Immature natural killer cell (primary cell): ENCODE data around the gene SLC25A26. TPM values are rescaled to one million over a fixed set of nuclear protein-coding genes. Genes with fewer than 3 reads are reported as not detected.
A peak's percentile ranks its signal among the peaks of the same experiment; 100 is the strongest.

Experiments used
- DNase-seq, 3 donors: peaks; one replicate each; pipeline ENCODE4 v3.0.0; 2022; ENCODE audit warnings: mixed read lengths in 1 of 3
- H3K27ac Mint-ChIP-seq, 6 donors: one replicate each; pipeline ENCODE4 v1.8.0; 2020; ENCODE audit warnings: mixed read lengths in 6 of 6, mild to moderate bottlenecking in 5 of 6, inconsistent platforms in 4 of 6, moderate library complexity in 3 of 6
- H3K27me3 Mint-ChIP-seq, 3 donors: one replicate each; pipeline ENCODE4 v1.8.0; 2020 to 2021; ENCODE audit warnings: low read depth in 3 of 3, mild to moderate bottlenecking in 3 of 3, mixed read lengths in 3 of 3, moderate library complexity in 3 of 3, inconsistent platforms in 1 of 3
- H3K36me3 Mint-ChIP-seq, 3 donors: one replicate each; pipeline ENCODE4 v1.8.0; 2020; ENCODE audit warnings: mixed read lengths in 3 of 3, inconsistent platforms in 2 of 3, mild to moderate bottlenecking in 2 of 3
- H3K4me1 Mint-ChIP-seq, 2 donors: one replicate each; pipeline ENCODE4 v1.8.0; 2020; ENCODE audit warnings: inconsistent platforms in 2 of 2, mild to moderate bottlenecking in 2 of 2, mixed read lengths in 2 of 2, moderate library complexity in 1 of 2
- H3K4me3 Mint-ChIP-seq, 5 donors: one replicate each; pipeline ENCODE4 v1.8.0; 2020; ENCODE audit warnings: mild to moderate bottlenecking in 5 of 5, mixed read lengths in 5 of 5, inconsistent platforms in 3 of 5, moderate library complexity in 3 of 5
- H3K9me3 Mint-ChIP-seq, 6 donors: one replicate each; pipeline ENCODE4 v1.8.0; 2020; ENCODE audit warnings: mild to moderate bottlenecking in 6 of 6, mixed read lengths in 6 of 6, inconsistent platforms in 4 of 6, moderate library complexity in 3 of 6
- polyA plus RNA-seq, 3 donors: library from polyadenylated mRNA; unstranded; fragments of 300-500 nt; fragmentation: Illumina TruSeq; gene quantifications; one replicate each; pipeline ENCODE4 v1.2.3, GENCODE V29; 2021

The SLC25A26 gene
- polyA plus RNA-seq, 3 donors from 2014 or later = 27.1 to 52.3 (median 43.3) TPM

- peak in 2 of 3 donors; percentile 24 to 46 for DNase-seq
- peaks cover 37 to 53% (median 50%) of the 10 kb centered on the region in 3 donors for H3K36me3 Mint-ChIP-seq
Measured at GRCh38 chr3:66378256-66378655, 157.5 kb downstream of the SLC25A26 start.

GRCh38 chr3:66379565-66379964, 158.8 kb downstream of the SLC25A26 start:
- H3K27me3 Mint-ChIP-seq = peaks cover 0 to 2% (median 1%) of the 10 kb centered on the region in 3 donors
- no peak overlapping the region for H3K4me3 Mint-ChIP-seq
- H3K4me1 Mint-ChIP-seq = peaks cover 6 to 7% of the 10 kb centered on the region in 2 donors
- peaks cover 50 to 66% (median 59%) of the 10 kb centered on the region in 3 donors for H3K36me3 Mint-ChIP-seq
- no peak for DNase-seq
- H3K9me3 Mint-ChIP-seq = no peaks in the 10 kb centered on the region
- H3K27ac Mint-ChIP-seq = peak overlapping the region in 2 of 6 donors; percentile 30 to 47

More at GRCh38 chr3:66378256-66378655, 157.5 kb downstream of the SLC25A26 start:
- H3K9me3 Mint-ChIP-seq = no peaks in the 10 kb centered on the region
- peaks cover 0 to 2% (median 1%) of the 10 kb centered on the region in 3 donors for H3K27me3 Mint-ChIP-seq
- no peak overlapping the region for H3K4me3 Mint-ChIP-seq
- H3K4me1 Mint-ChIP-seq = peaks cover 7 to 8% of the 10 kb centered on the region in 2 donors
- H3K27ac Mint-ChIP-seq = peak overlapping the region in 5 of 6 donors; percentile 29 to 83 (median 60)

GRCh38 chr3:66380200-66380932, 159.6 kb downstream of the SLC25A26 start:
- DNase-seq = no peak
- peaks cover 57 to 74% (median 64%) of the 10 kb centered on the region in 3 donors for H3K36me3 Mint-ChIP-seq
- peaks cover 0 to 2% (median 0%) of the 10 kb centered on the region in 3 donors for H3K27me3 Mint-ChIP-seq
- H3K27ac Mint-ChIP-seq = peak overlapping the region in 1 of 6 donors; percentile 5
- H3K4me1 Mint-ChIP-seq = peaks cover 7 to 9% of the 10 kb centered on the region in 2 donors
- H3K4me3 Mint-ChIP-seq = no peak overlapping the region
- H3K9me3 Mint-ChIP-seq = no peaks in the 10 kb centered on the region

GRCh38 chr3:66381626-66382025, 160.8 kb downstream of the SLC25A26 start:
- peaks cover 63 to 73% (median 65%) of the 10 kb centered on the region in 3 donors for H3K36me3 Mint-ChIP-seq

GRCh38 chr3:66382142-66382541, 161.3 kb downstream of the SLC25A26 start:
- no peak for DNase-seq
- peaks cover 64 to 69% (median 67%) of the 10 kb centered on the region in 3 donors for H3K36me3 Mint-ChIP-seq
- H3K9me3 Mint-ChIP-seq = no peaks in the 10 kb centered on the region
- H3K4me3 Mint-ChIP-seq = no peak overlapping the region
- H3K27ac Mint-ChIP-seq = peak overlapping the region in 1 of 6 donors; percentile 27
- H3K27me3 Mint-ChIP-seq = peaks cover 0 to 2% (median under 1%) of the 10 kb centered on the region in 3 donors
- H3K4me1 Mint-ChIP-seq = peaks cover 21 to 22% of the 10 kb centered on the region in 2 donors

More at GRCh38 chr3:66381626-66382025, 160.8 kb downstream of the SLC25A26 start:
- DNase-seq = no peak
- Mint-ChIP-seq H3K4me1 (peaks cover 16 to 17% of the 10 kb centered on the region in 2 donors), H3K27ac (no peak overlapping the region), H3K4me3 (no peak overlapping the region), H3K9me3 (no peaks in the 10 kb centered on the region), H3K27me3 (peaks cover 0 to 2% (median 0%) of the 10 kb centered on the region in 3 donors)

GRCh38 chr3:66383023-66383422, 162.2 kb downstream of the SLC25A26 start:
- no peak for DNase-seq
- Mint-ChIP-seq H3K36me3 (peaks cover 61 to 64% (median 63%) of the 10 kb centered on the region in 3 donors), H3K9me3 (no peaks in the 10 kb centered on the region), H3K4me3 (no peak overlapping the region), H3K4me1 (peaks cover 21 to 23% of the 10 kb centered on the region in 2 donors), H3K27ac (no peak overlapping the region), H3K27me3 (peaks cover 0 to 5% (median 2%) of the 10 kb centered on the region in 3 donors)

- Mint-ChIP-seq H3K9me3 (no peaks in the 10 kb centered on the region), H3K4me1 (peaks cover 20 to 23% of the 10 kb centered on the region in 2 donors), H3K36me3 (peaks cover 61 to 68% (median 62%) of the 10 kb centered on the region in 3 donors), H3K27me3 (peaks cover 2 to 5% (median 2%) of the 10 kb centered on the region in 3 donors), H3K4me3 (no peak overlapping the region), H3K27ac (peak overlapping the region in 3 of 6 donors; percentile 22 to 77 (median 25))
- no peak for DNase-seq
Measured at GRCh38 chr3:66383998-66384745, 163.4 kb downstream of the SLC25A26 start.

GRCh38 chr3:66385066-66385465, 164.3 kb downstream of the SLC25A26 start:
- Mint-ChIP-seq H3K9me3 (peaks cover 0 to 1% (median 0%) of the 10 kb centered on the region in 6 donors), H3K27ac (no peak overlapping the region), H3K27me3 (peaks cover 2 to 5% (median 2%) of the 10 kb centered on the region in 3 donors), H3K4me3 (no peak overlapping the region), H3K4me1 (peaks cover 20 to 23% of the 10 kb centered on the region in 2 donors), H3K36me3 (peaks cover 52 to 59% (median 53%) of the 10 kb centered on the region in 3 donors)
- no peak for DNase-seq

GRCh38 chr3:66386011-66386924, 165.5 kb downstream of the SLC25A26 start:
- Mint-ChIP-seq H3K4me3 (peak overlapping the region in 3 of 5 donors; percentile 15 to 33 (median 25)), H3K4me1 (peaks cover 20 to 23% of the 10 kb centered on the region in 2 donors), H3K9me3 (peaks cover 0 to 1% (median 0%) of the 10 kb centered on the region in 6 donors), H3K27me3 (peaks cover 2 to 5% (median 2%) of the 10 kb centered on the region in 3 donors), H3K27ac (peak overlapping the region in 4 of 6 donors; percentile 0 to 78 (median 66)), H3K36me3 (peaks cover 41 to 53% (median 46%) of the 10 kb centered on the region in 3 donors)
- no peak for DNase-seq

GRCh38 chr3:66386925-66387650, 166.3 kb downstream of the SLC25A26 start:
- peak overlapping the region in 3 of 6 donors; percentile 64 to 69 (median 67) for H3K27ac Mint-ChIP-seq
- H3K27me3 Mint-ChIP-seq = peaks cover 2 to 5% (median 2%) of the 10 kb centered on the region in 3 donors
- H3K36me3 Mint-ChIP-seq = peaks cover 40 to 48% (median 41%) of the 10 kb centered on the region in 3 donors
- peaks cover 21 to 26% of the 10 kb centered on the region in 2 donors for H3K4me1 Mint-ChIP-seq
- DNase-seq = no peak
- peak overlapping the region in 1 of 5 donors; percentile 44 for H3K4me3 Mint-ChIP-seq
- H3K9me3 Mint-ChIP-seq = peaks cover 0 to 1% (median 0%) of the 10 kb centered on the region in 6 donors

GRCh38 chr3:66390013-66390412, 169.2 kb downstream of the SLC25A26 start:
- no peak overlapping the region for H3K4me3 Mint-ChIP-seq
- H3K9me3 Mint-ChIP-seq = peaks cover 0 to 1% (median 0%) of the 10 kb centered on the region in 6 donors
- H3K4me1 Mint-ChIP-seq = peaks cover 47 to 55% of the 10 kb centered on the region in 2 donors
- peak overlapping the region in 3 of 6 donors; percentile 31 to 40 (median 33) for H3K27ac Mint-ChIP-seq
- H3K27me3 Mint-ChIP-seq = peaks cover 2 to 10% (median 4%) of the 10 kb centered on the region in 3 donors
- no peak for DNase-seq
- peaks cover 16 to 29% (median 25%) of the 10 kb centered on the region in 3 donors for H3K36me3 Mint-ChIP-seq

- no peak for DNase-seq
- Mint-ChIP-seq H3K36me3 (peaks cover 9 to 19% (median 11%) of the 10 kb centered on the region in 3 donors), H3K27ac (peak overlapping the region in 5 of 6 donors; percentile 37 to 96 (median 79)), H3K4me1 (peaks cover 34 to 42% of the 10 kb centered on the region in 2 donors), H3K27me3 (peaks cover 2 to 6% (median 2%) of the 10 kb centered on the region in 3 donors), H3K4me3 (peak overlapping the region in 4 of 5 donors; percentile 22 to 83 (median 49)), H3K9me3 (peaks cover 0 to 1% (median 0%) of the 10 kb centered on the region in 6 donors)
Measured at GRCh38 chr3:66392512-66392911, 171.7 kb downstream of the SLC25A26 start.
